Measurements from ENCODE around the gene TAGLN.

Gene TAGLN

GRCh38 chr11:117230286-117230961 lies 31.3 kb downstream of the TAGLN start:
- DNase-seq (ENCODE audit: low read depth, low spot score) = no peak

GRCh38 chr11:117230999-117231841 lies 32.0 kb downstream of the TAGLN start:
- no peak for DNase-seq (ENCODE audit: low read depth, low spot score)

DNA sequence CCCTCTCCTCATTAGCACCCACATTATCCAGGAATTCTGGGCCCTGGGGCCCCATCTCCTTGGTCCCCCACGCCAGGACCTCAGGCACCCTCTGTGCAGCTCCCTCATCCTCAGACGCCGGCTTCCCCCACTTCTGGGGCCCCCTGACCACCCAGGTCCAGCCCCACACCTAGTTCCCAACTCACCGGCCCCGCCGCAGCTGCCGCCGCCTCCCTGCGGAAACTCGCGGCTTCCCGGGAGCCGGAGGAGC lies 32.6 kb downstream of the TAGLN start, which contains the start of gene PCSK7:
TSS of gene PCSK7 (minus strand) at position 232 of the 250 bp plus-strand sequence. CDS start 2,229 bp downstream, outside the sequence.
- DNase-seq (ENCODE audit: low read depth, low spot score) = no peak

GRCh38 chr11:117232092-117232878 lies 33.1 kb downstream of the TAGLN start, which contains the start of gene RNF214:
TSS of gene RNF214 (plus strand) at chr11:117232671. CDS start at chr11:117234273, 1,602 bp downstream.
- DNase-seq (ENCODE audit: low read depth, low spot score) = no peak

DNA sequence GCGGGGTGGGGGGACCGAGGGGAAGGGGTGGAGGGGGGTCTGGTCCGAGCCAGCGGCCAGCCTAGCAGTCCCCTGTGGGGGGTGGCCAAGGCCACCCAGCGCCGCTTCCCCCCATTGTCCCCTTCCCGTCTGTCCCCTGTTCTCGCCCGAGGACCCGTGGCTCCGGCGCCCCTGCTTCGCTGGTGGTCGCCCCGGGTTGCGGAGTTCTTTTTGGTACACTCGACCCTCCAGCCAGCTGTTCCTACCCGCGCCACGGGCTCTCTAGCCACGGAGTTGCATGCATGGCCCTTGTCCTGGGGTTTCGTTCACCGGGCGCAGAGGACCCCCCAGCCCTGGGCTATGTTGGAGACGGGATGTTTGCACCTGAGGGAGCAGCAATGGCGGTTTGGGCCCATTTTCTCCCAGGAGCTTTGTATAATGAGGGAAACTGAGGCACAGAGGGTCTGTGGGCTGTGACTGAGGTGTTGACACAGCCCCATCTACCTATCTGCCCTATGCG lies 33.8 kb downstream of the TAGLN start:
- DNase-seq (ENCODE audit: low read depth, low spot score) = no peak

GRCh38 chr11:117238221-117238620 lies 39.1 kb downstream of the TAGLN start:
- DNase-seq (ENCODE audit: low read depth, low spot score) = no peak

GRCh38 chr11:117239295-117239694 lies 40.1 kb downstream of the TAGLN start:
- DNase-seq (ENCODE audit: low read depth, low spot score) = no peak

DNA sequence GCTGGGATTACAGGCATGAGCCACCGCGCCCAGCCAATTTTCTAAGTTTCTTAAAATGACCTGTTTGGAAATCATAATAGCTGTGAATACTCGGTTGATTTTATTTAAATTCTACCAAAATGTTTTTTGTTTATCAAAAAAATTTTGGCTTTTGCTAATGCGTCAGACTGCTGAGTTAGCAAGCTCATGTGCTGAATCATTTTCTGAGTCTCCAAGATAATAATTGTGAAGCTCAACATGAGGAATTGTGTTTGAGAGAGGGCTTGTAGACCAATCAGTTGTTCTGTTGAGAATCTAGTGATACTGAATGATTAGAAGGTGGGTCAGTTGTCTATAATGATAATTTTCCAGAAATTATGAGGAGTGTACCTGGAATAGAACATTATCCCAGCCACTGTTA lies 49.2 kb downstream of the TAGLN start:
- no peak for DNase-seq (ENCODE audit: low read depth, low spot score)

- no peak for DNase-seq (ENCODE audit: low read depth, low spot score)
These were observed 50.4 kb downstream of the TAGLN start for GRCh38 chr11:117249571-117249970.

DNA sequence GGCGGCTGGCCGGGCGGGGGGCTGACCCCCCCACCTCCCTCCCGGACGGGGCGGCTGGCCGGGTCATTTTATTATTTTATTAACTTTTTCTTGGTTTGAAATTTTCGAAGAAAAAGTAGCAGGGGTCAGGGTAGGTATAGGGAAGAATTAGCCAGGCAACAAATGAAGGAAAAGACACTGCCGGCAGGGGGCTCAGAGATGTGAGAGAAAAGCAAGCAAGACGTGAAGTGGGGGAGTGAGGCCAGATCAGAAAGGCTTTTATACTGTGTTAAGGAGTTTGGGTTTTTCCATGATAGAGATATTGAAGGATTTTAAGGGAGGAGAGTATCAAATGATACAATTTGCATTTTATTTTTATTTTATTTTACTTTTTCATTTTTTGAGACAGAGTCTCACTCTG lies 52.3 kb downstream of the TAGLN start:
- DNase-seq (ENCODE audit: low read depth, low spot score) = no peak

DNA sequence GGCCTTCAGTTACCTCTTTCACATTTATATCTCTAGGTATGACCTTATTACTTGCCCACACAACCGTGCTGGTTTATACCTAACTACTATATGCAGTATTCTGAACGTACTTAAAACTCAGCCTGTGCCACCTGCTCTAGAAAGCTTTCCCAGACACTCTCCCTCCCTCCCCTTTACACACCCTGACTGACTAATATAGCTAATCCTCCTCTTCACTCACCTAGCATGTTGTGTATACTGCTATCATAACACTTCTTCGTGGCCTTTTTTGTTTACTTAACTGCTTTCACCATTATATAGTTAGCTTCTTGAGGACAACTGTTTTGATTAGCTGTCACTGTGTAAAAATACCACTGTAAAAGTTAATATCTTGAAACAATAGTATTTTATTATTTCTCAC lies 56.8 kb downstream of the TAGLN start:
- DNase-seq (ENCODE audit: low read depth, low spot score) = no peak

- DNase-seq (ENCODE audit: low read depth, low spot score) = no peak
These were observed 57.4 kb downstream of the TAGLN start for GRCh38 chr11:117256573-117256972.

All from brain pericyte (primary cell).